Measurements from ENCODE around the gene CELF2.

The CELF2 gene

GRCh38 chr10:11274452-11274851 is 256.8 kb downstream of the CELF2 start:
- DNase-seq (ENCODE audit: low spot score) = no peak

DNA sequence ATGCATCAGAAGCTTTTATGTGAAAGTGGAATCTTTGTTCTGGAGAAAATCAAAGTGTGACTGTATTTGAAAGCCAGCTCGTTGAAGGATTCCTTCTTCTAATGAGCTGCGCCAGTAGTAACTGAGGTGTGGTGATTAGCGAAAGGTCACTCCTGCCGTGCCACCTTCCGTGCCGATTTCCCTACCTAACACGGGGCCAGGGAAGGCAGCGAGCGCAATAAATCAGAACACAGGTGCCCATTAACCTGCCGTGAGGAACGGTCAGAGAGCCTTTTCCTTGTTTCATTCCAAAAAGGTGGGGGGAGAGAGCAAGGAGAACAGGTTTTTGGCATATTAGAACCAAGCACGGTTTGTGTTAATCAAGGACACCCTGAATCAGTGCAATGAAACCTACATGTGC is 258.0 kb downstream of the CELF2 start:
- no peak for DNase-seq (ENCODE audit: low spot score)

DNA sequence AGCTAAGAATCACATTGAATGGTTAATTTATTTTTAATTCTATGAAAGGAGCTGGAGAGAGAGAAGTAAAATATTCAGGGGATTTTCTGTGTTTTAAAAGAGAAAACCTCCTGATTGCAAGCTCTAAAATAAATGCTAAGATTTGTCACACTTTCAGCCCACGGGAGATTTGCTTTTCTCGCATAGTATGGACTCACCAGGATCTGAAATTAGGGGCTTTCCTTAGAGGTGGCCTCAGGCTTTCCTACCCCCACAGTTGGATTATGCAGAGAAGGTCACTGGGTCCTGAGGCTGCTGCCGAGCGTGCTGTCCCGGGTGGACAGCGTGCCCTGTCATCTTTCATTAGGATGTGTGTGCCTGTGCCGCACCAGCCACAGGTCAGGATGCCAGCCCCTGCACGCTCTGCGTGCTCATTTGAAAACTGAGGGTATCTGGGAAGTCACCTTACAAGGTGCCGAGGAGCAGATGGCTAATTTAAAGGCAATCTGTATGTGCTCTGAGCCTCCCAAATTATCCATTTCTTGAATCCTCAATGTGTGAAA is 258.8 kb downstream of the CELF2 start:
- DNase-seq (ENCODE audit: low spot score) = no peak

GRCh38 chr10:11279314-11279713 is 261.6 kb downstream of the CELF2 start:
- DNase-seq (ENCODE audit: low spot score) = peak; percentile 66

- DNase-seq (ENCODE audit: low spot score) = no peak
These were observed 262.7 kb downstream of the CELF2 start for GRCh38 chr10:11280187-11280932.

- no peak for DNase-seq (ENCODE audit: low spot score)
These were observed 264.5 kb downstream of the CELF2 start for GRCh38 chr10:11282156-11282555.

DNA sequence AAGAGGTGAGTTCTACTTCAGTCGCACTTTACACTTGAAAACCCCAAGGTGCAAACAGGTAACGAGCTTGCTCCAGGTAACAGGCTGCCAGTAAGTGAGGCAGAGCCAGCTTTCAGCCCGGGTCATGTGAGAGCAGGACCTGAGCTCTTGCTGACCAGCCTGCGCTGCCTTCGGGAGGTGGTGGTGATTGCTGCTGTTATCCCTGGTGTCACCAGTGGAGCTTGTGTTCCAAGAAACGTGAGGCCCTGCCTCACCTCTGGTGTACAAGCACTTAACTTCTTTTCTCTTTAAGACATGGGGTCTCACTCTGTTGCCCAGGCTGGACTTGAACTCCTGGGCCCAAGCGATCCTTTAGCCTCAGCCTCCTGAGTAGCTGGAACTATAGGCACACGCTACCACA is 265.0 kb downstream of the CELF2 start:
- no peak for DNase-seq (ENCODE audit: low spot score)

DNA sequence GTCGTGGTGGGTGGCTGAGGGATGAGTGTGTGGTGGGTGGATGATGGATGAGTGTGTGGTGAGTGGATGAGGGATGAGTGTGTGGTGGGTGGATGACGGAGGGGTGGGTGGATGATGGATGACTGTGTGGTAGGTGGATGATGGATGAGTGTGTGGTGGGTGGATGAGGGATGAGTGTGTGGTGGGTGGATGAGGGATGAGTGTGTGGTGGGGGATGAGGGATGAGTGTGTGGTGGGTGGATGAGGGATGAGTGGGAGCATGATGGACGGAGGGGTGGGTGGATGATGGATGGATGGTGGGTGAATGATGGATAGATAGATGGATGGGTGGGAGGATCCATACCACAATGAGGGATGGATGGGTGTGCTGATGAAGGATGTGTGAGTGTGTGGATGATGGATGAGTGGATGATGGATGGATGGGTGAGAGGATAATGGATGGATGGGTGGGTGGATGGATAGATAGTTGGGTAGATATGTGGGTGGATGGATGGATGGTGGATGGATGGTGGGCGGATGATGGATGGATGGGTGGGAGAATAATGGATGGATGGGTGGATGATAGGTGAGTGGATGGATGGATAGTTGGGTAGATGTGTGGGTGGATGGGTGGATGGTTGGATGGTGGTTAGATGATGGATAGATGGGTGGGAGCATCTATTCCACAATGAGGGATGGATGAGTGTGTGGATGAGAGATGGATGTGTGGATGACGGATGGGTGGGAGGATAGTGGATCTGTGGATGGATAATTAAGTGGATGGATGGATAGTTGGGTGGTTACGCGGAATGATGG is 266.8 kb downstream of the CELF2 start:
- no peak for DNase-seq (ENCODE audit: low spot score)

DNA sequence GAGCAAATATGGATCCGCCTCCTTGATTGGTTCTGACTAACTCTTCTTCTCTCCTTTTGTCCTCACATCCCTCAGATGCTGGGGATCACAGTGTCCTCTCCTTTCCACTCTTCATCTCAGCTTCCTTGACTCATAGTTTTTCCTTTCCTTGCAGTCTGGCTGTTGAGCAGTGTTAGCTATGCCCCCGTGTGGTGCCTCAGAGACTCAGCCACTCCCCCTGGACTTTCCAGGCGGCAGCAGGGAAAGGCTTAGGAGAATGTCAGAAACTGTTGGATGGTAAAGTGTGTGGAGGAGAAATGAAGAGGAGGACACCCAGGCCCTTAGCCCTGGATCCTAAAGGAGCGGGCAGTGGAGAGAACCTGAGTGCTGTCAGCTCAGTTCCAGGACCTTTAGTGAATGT is 267.5 kb downstream of the CELF2 start:
- no peak for DNase-seq (ENCODE audit: low spot score)

- DNase-seq (ENCODE audit: low spot score) = no peak
These were observed 268.7 kb downstream of the CELF2 start for GRCh38 chr10:11286261-11286852.

DNA sequence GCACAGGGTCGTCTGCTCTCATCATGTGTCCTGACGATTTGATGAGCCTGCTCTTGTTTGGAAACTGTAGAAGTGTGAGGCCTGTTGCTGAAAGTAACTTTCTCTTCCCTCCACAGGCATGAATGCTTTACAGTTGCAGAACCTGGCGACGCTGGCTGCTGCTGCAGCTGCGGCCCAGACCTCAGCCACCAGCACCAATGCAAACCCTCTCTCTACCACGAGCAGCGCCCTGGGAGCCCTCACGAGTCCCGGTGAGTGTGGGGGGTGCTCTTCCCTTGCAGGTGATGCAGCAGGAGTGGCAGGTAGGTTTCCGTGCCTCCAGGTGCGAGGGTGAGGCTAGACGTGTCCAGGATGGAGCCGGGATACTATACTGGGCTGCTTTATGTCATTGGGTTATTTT is 270.6 kb downstream of the CELF2 start:
- no peak for DNase-seq (ENCODE audit: low spot score)

DNA sequence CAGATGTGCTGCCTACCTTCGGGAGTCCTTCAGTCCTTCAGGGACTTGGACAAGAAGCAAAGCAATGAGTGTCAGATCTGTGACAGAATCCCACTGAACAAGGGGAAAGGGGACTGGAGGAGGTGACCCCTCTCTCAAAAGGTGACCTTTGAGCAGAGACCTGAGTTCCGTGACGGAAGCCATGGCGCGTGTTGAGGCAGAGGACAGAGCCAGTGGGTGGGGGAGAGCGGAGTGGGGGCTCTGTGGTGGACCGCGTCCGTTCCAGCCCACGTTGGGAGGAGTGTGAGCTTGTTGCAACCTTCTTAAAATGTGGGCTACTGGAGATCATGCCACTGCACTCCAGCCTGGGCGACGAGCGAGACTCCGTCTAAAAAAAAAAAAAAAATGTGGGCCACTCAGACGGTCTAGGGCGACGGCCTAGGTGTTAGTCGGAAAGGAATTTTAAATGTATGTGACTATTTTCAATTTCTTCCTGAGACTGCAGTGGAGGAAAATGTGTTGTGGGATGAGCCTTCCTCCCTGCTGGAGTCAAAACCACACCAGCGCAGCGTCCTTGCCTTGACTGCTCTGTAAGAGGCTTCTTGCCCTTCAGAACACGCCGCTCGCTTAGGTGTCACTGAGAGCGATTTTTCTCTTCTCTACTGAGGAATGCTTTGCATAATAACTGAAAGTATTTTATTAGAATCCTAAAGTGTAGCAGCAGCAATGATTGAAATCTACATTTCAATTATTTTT is 272.7 kb downstream of the CELF2 start:
- DNase-seq (ENCODE audit: low spot score) = no peak

DNA sequence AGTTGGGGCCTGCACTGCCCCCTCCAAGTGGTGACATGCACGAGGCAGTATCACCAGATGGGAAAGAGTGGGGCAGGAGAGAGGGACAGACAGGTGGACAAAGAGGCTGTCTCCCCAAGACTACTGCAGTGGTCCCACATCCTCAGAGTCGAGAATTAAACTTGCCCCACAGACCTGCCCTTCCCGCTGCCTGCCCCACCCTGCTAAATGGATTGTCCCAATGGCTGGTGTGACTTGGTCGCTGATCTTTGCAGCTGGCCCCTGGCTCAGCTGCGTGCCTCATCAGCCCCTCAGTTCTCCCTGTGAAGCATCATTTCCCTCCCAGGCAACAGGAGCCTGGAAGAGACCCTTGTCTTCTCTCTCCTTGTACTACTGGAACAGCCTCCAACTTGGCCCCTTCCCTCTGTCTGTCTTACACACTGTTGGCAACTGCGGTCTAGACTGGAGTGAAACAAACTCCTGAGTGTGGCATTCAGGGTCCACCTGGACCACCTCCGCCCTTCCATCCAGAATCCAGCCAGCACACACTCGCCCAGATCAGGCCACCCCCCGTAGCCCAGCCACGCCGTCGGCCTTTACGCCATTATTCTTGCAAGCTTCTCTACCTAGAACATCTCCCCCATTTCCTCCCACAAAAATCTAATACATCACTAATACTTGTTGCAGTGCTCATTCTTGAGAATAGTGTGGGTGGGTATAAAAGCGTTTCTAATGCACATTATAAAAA is 275.1 kb downstream of the CELF2 start:
- no peak for DNase-seq (ENCODE audit: low spot score)

- no peak for DNase-seq (ENCODE audit: low spot score)
These were observed 275.7 kb downstream of the CELF2 start for GRCh38 chr10:11293332-11293731.

GRCh38 chr10:11294831-11295450 is 277.3 kb downstream of the CELF2 start:
- no peak for DNase-seq (ENCODE audit: low spot score)

- DNase-seq (ENCODE audit: low spot score) = no peak
These were observed 277.8 kb downstream of the CELF2 start for GRCh38 chr10:11295492-11295891.

DNA sequence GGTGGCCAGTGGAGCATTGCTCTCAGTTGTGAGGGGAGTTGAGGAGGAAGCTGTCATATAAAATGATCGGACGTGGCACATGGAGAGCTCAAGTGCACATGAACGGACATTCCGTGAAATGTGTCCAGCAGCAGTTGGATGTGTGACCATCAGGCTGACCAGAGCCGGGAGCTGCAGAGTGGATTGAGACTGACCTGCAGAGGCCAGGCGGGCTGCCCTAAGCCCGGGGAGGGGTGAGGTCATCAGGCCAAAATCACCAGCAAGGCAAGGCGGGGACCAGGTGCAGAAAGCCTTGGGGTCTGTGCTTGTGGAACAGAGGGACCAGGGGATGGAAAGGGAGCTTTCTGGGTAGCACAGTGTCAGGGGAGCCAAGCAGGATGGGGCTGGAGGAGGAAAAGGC is 279.5 kb downstream of the CELF2 start:
- DNase-seq (ENCODE audit: low spot score) = no peak

GRCh38 chr10:11298116-11298515 is 280.4 kb downstream of the CELF2 start:
- no peak for DNase-seq (ENCODE audit: low spot score)

GRCh38 chr10:11299125-11299524 is 281.5 kb downstream of the CELF2 start:
- DNase-seq (ENCODE audit: low spot score) = no peak

- no peak for DNase-seq (ENCODE audit: low spot score)
These were observed 282.4 kb downstream of the CELF2 start for GRCh38 chr10:11300026-11300425.

DNA sequence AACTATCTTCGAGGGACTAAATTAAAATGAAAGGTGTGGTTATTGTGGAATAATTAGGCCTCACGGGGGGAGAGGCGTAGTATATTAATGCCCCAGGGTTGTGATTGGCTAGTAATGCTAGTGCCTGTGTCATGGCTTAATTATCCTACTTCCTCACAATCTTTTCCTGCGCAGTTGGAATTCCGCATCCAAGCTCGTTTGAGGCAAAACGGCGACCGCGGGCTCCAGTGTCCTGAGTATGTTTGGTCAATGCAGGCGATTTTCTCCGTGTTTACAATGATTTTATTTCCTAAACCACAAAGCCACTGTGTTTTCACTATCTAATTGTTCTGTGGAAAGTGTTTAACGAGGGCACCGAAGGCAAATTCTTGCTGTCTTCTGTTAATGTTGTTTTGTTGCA is 282.9 kb downstream of the CELF2 start:
- DNase-seq (ENCODE audit: low spot score) = no peak

All from Ammon's horn (tissue), 1 donor.